ENCODE measurements around the gene RFC4.

- TF ChIP-seq CTCF (IDR thresholded peaks at IDR 0.05) (no peak), POLR2A (IDR thresholded peaks at IDR 0.05) (no peak)
Measured at GRCh38 chr3:186818956-186819355, 12.7 kb upstream of the RFC4 start.

Data from gastroesophageal sphincter (tissue), 3 donors.